Activated T-cell treated with anti-CD3 and anti-CD28 coated beads, Interleukin-2, amount 50 U/mL, for 1 hour (primary cell): ENCODE data around the gene RFX1.
"Not testable (repeated sequence)": the region's sequence is repeated elsewhere in the genome, so short reads cannot be mapped to it uniquely, and the experiment has no call there.

Source experiments
- DNase-seq: peaks from one replicate; pipeline ENCODE4 v3.0.0-alpha.2; 2020

The RFX1 gene

GRCh38 chr19:13932911-13933393 is 73.2 kb downstream of the RFX1 start:
- DNase-seq = no peak

DNA sequence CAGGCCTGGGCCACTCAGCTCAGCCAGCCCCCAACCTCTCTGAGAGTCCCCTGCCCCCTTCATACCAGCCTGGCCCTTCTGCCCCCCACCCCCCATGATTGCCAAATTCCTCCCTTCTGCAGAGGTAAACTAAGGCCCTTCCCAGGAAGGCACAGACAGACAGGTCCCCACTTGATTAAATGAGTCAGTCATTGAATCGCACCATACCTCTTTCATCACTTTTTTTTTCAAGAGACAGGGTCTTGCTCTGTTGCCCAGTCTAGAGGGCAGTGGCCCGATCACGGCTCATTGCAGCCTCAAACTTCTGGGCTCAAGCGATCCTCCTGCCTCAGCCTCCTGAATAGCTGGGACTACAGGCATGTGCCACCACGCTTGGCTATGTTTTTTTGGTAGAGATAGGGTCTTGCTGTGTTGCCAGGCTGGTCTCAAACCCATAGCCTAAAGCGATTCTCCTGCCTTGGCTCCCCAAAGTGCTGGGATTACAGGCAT is 73.9 kb downstream of the RFX1 start:
- DNase-seq = no peak

- no peak for DNase-seq
Measured at GRCh38 chr19:13931391-13932148, 74.5 kb downstream of the RFX1 start.

DNA sequence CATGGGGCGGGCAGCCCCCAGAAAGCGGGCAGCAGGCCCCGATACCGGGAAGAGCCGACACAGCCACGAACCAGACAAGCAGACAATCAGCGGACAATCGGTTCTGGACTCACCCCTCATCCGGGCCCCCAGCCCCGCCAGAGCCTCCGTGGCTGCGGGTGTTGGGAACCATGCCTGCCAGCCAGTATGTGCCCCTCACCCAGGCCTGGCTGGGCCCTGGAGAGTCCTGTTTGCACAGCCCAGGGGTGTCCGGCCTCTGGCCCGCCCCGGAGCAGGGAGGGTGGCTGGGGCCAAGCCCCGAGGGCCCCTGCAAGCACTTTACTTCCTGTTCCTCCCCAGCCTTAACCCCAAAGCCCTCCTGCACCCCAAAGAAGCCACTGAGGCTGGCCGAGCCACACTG is 75.7 kb downstream of the RFX1 start:
- no peak for DNase-seq

GRCh38 chr19:13929956-13930355 is 76.2 kb downstream of the RFX1 start:
- no peak for DNase-seq

GRCh38 chr19:13929340-13929739 is 76.8 kb downstream of the RFX1 start:
- no peak for DNase-seq

- DNase-seq = no peak
Measured at GRCh38 chr19:13926715-13927114, 79.4 kb downstream of the RFX1 start.

DNA sequence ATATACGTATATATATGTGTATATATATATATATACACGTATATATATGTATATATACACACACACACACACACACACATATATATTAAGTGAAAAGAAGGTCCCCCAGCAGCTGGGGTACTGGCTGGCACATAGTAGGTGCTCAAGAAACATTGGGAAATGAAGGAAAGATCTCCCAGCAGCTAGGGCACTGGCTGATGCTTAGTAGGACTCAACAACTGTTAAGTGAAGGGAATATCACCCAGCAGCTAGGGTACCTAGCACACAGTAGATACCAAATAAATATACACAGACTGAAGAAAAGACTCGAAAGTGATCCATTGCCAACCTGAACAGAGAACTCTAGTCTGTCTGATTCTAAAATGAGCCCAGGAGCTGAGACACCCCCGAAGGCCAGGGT is 80.1 kb downstream of the RFX1 start:
- DNase-seq = no peak

DNA sequence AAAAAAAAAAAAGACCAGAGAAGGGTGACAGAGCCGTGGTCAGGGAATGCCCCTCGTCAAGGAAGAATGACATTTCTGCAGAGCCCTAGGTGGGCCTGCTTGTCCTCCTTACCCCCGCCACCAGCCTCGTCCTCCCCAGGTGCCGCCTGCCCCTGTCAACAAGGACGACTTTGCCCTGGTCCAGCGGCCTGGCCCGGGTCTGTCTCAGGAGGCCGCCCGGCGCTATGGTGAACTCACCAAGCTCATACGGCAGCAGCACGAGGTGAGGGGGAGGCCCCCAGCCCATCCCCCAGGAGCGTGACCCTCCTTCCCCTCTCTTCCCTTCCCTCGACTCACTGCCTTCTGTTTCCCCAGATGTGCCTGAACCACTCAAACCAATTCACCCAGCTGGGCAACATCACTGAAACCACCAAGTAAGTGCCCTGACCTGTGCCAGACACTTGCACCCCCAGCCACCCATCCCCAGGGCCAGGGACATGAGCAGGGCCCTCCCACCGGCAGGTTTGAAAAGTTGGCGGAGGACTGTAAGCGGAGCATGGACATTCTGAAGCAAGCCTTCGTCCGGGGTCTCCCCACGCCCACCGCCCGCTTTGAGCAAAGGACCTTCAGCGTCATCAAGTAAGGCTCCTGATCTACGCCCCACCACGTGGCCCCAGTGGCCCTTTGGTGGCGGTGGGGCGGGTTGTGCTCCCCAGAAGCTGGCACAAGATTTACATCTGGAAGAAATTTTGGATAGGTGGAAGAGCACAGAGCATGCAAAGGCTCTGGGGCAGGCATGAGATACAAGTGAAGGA is 82.7 kb downstream of the RFX1 start:
- DNase-seq = no peak

DNA sequence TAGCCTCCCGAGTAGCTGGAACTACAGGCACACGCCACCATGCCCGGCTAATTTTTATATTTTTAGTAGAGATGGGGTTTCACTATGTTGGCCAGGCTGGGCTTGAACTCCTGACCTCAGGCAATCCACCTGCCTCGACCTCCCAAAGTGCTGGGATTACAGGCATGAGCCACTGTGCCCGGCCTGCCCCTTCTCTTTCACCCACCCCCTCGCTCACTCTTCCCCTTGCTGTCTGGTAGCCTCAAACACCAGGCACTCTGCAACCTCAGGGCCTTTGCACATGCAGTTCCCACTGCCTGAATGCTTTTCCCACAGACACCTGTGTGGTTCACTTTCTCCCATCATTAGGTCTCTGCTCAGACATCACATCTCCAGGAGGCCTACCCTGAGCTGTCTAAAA is 84.0 kb downstream of the RFX1 start:
- not testable (repeated sequence) for DNase-seq

DNA sequence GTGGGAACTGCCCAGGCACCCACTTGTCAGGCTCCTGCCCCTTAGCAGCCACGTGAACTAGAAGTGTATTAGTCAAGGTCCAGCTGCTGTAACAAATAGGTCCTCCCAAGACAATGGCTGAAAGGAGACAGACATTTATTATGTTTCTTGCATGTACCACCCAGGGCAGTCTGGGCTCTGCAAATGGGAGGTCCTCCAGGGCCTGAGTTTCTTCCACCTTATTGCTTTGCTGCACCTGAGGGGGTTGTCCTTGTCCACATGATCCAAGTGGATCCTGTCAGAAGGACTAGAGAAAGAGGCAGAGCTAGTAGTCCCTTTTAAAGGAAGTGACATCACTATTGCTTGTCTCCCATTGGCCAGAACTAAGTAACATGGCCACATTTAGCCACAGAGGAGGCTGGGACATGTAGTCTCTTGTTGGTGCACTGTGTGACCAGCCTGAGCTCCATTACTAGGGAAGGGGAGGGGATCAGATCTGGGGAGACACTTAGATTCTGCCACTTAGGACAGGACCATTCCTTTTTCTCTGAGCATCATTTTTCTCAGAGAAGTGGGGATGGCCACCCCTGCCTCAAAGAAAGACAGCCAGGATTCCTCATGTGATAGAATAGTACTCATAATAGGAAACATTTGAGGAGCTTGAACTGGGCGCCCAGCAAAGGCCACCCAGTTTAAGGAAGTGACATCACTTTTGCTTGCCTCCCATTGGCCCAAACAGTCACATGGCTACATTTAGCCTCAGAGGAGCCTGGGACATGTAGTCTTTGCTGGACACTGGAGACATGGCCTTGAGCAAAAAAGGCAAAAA is 85.0 kb downstream of the RFX1 start:
- DNase-seq = no peak

DNA sequence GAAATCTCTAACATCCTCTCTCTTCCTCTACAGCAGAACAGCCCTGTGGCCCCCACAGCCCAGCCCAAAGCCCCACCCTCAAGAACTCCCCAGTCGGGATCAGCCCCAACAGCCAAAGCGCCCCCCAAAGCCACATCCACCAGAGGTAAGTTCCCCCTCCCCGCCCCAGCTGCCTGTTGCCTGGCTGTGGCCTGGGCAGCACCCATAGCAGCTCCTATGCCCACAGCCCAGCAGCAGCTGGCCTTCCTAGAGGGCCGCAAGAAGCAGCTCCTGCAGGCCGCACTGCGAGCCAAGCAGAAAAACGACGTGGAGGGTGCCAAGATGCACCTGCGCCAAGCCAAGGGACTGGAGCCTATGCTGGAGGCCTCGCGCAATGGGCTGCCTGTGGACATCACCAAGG is 85.6 kb downstream of the RFX1 start:
- no peak for DNase-seq

GRCh38 chr19:13918726-13919411 is 87.3 kb downstream of the RFX1 start:
- DNase-seq = no peak

DNA sequence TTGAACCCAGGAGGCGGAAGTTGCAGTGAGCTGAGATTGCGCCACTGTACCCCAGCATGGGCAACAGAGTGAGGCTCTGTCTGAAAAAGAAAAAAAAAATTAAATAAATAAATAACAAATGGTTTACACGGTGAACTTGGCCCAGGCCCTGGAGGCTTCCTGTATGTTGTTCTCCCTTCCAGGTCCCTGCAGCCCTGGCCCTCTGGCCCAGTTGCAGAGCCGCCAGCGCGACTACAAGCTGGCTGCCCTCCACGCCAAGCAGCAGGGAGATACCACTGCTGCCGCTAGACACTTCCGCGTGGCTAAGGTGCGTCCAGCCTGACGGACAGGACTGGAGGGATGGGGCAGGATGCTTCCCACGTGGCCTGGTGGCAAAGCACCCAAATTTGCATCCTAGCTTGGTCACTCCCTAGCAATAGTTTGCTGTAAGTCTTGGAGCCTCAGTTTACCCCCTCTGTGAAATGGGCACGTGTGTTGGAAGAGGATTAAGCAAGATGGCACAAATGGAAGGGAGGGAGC is 88.2 kb downstream of the RFX1 start:
- DNase-seq = no peak

GRCh38 chr19:13914777-13915176 is 91.3 kb downstream of the RFX1 start:
- no peak for DNase-seq

GRCh38 chr19:13913352-13913751 is 92.8 kb downstream of the RFX1 start:
- DNase-seq = no peak
